ENCODE results near the gene SQOR. TPM values are rescaled to one million over a fixed set of nuclear protein-coding genes. Genes with fewer than 3 reads are reported as not detected.
A peak's percentile ranks its signal among the peaks of the same experiment; 100 is the strongest.

Gene SQOR
- polyA plus RNA-seq, 1 experiment: 74.4 TPM

GRCh38 chr15:45587095-45587862 lies 47.5 kb upstream of the SQOR start, which contains the start of gene BLOC1S6:
Gene BLOC1S6 (plus strand): TSS chr15:45587379. CDS start chr15:45587444, 65 bp downstream.
- H3K4me3 ChIP-seq (ENCODE audit: low read depth, low read length): peak within 1 kb of the TSS; percentile 88
- peak; percentile 74 for DNase-seq (ENCODE audit: low read depth, low spot score)
- CTCF ChIA-PET: interaction anchor here (0.5 to 5.5 kb wide), 9 partner anchors 24 to 1560 kb away, joined by 3 to 56 read pairs (median 8); no protein-coding TSS in a partner anchor
- H3K9me3 ChIP-seq (ENCODE audit: control insufficient read depth, insufficient read depth, low read length): peaks cover 4% of the 10 kb centered on the region; the same call in 1 of the 2 replicates
- H3K27ac ChIP-seq (ENCODE audit: low read depth, low read length): peak within 1 kb of the TSS; percentile 100
- POLR2A ChIA-PET: interaction anchor here (0.5 to 2.2 kb wide), 8 partner anchors 38 to 185 kb away, joined by 3 to 7 read pairs (median 4); partner anchors contain the start of gene SLC30A4
- H3K27me3 ChIP-seq (ENCODE audit: control insufficient read depth, insufficient read depth, low read length): no peaks in the 10 kb centered on the region
- no peak for TF ChIP-seq CTCF (IDR thresholded peaks at IDR 0.05; ENCODE audit: low read depth, low read length)

GRCh38 chr15:45587863-45588170 lies 47.0 kb upstream of the SQOR start:
- Histone ChIP-seq H3K27ac (ENCODE audit: low read depth, low read length) (peak overlapping the region; percentile 100), H3K27me3 (ENCODE audit: control insufficient read depth, insufficient read depth, low read length) (no peaks in the 10 kb centered on the region), H3K4me3 (ENCODE audit: low read depth, low read length) (peak overlapping the region; percentile 88), H3K9me3 (ENCODE audit: control insufficient read depth, insufficient read depth, low read length) (peaks cover 4% of the 10 kb centered on the region; the same call in 1 of the 2 replicates)
- TF ChIP-seq CTCF (IDR thresholded peaks at IDR 0.05; ENCODE audit: low read depth, low read length): no peak
- DNase-seq (ENCODE audit: low read depth, low spot score): no peak
- POLR2A ChIA-PET: interaction anchor here (0.5 to 2.2 kb wide), 6 partner anchors 38 to 185 kb away, joined by 3 to 7 read pairs (median 4); a partner anchor contains a TSS
- CTCF ChIA-PET: interaction anchor here (1.4 to 5.5 kb wide), 4 partner anchors 24 to 130 kb away, joined by 4 to 56 read pairs (median 22); no protein-coding TSS in a partner anchor

- DNase-seq (ENCODE audit: low read depth, low spot score): no peak
- peak overlapping the region; percentile 100 for H3K27ac ChIP-seq (ENCODE audit: low read depth, low read length)
- H3K9me3 ChIP-seq (ENCODE audit: control insufficient read depth, insufficient read depth, low read length): peaks cover 4% of the 10 kb centered on the region; the same call in 1 of the 2 replicates
- TF ChIP-seq CTCF (IDR thresholded peaks at IDR 0.05; ENCODE audit: low read depth, low read length): no peak
- ChIA-PET POLR2A (interaction anchor here (0.8 to 2.2 kb wide), 4 partner anchors 39 to 186 kb away, joined by 3 to 7 read pairs (median 6); a partner anchor contains a TSS), CTCF (interaction anchor here (1.1 to 5.5 kb wide), 7 partner anchors 23 to 470 kb away, joined by 4 to 56 read pairs (median 4); no protein-coding TSS in a partner anchor)
- H3K27me3 ChIP-seq (ENCODE audit: control insufficient read depth, insufficient read depth, low read length): no peaks in the 10 kb centered on the region
- peak overlapping the region; percentile 88 for H3K4me3 ChIP-seq (ENCODE audit: low read depth, low read length)
Measured at GRCh38 chr15:45588219-45588875, 46.5 kb upstream of the SQOR start.

- peaks cover 4% of the 10 kb centered on the region; the same call in 1 of the 2 replicates for H3K9me3 ChIP-seq (ENCODE audit: control insufficient read depth, insufficient read depth, low read length)
- ChIA-PET CTCF (interaction anchor here (1.1 to 5.5 kb wide), 5 partner anchors 22 to 471 kb away, joined by 4 to 56 read pairs (median 4); no protein-coding TSS in a partner anchor), POLR2A (no interaction called here)
- H3K27me3 ChIP-seq (ENCODE audit: control insufficient read depth, insufficient read depth, low read length): no peaks in the 10 kb centered on the region
- H3K4me3 ChIP-seq (ENCODE audit: low read depth, low read length): peak overlapping the region; percentile 88
- TF ChIP-seq CTCF (IDR thresholded peaks at IDR 0.05; ENCODE audit: low read depth, low read length): no peak
- H3K27ac ChIP-seq (ENCODE audit: low read depth, low read length): no peak overlapping the region
- no peak for DNase-seq (ENCODE audit: low read depth, low spot score)
Measured at GRCh38 chr15:45589256-45589655, 45.6 kb upstream of the SQOR start.
